Small intestine (tissue), 16 donors: Measurements from ENCODE around the gene MRPS33. TPM values are rescaled to one million over a fixed set of nuclear protein-coding genes. Genes with fewer than 3 reads are reported as not detected.

Experiments used
- DNase-seq, 2 donors: peaks; one replicate each; pipeline versions ENCODE4 v3.0.0 to v3.0.0-alpha.2; 2013
- FAIRE-seq: peaks from 2 replicates; lab custom pipeline; 2012; peaks lifted over from hg19 to GRCh38; lab: Jason Lieb, UNC
- H3K27ac ChIP-seq, 3 donors: one replicate each; pipeline ENCODE4 v1.5.1; 2013; ENCODE audit warnings: low read length in 2 of 3, mild to moderate bottlenecking in 2 of 3, control low read depth in 1 of 3, inconsistent platforms in 1 of 3, low read depth in 1 of 3, moderate library complexity in 1 of 3
- H3K27me3 ChIP-seq, 3 donors: one replicate each; pipeline ENCODE4 v1.6.1; 2013; ENCODE audit warnings: low read length in 3 of 3, inconsistent platforms in 1 of 3; ENCODE audit not compliant: control insufficient read depth in 3 of 3, insufficient read depth in 3 of 3
- H3K36me3 ChIP-seq, 3 donors: one replicate each; pipeline ENCODE4 v1.6.1; 2013; ENCODE audit warnings: low read length in 3 of 3, inconsistent platforms in 1 of 3, low read depth in 1 of 3, mild to moderate bottlenecking in 1 of 3, moderate library complexity in 1 of 3; ENCODE audit not compliant: control insufficient read depth in 3 of 3, insufficient read depth in 2 of 3
- H3K4me1 ChIP-seq, 3 donors: one replicate each; pipeline ENCODE4 v1.6.1; 2013; ENCODE audit warnings: low read length in 2 of 3, inconsistent platforms in 1 of 3, low read depth in 1 of 3, mild to moderate bottlenecking in 1 of 3, moderate library complexity in 1 of 3; ENCODE audit not compliant: control insufficient read depth in 3 of 3, insufficient read depth in 2 of 3
- H3K4me3 ChIP-seq, 3 donors: one replicate each; pipeline ENCODE4 v1.5.1; 2013; ENCODE audit warnings: low read length in 3 of 3, control low read depth in 1 of 3, inconsistent platforms in 1 of 3, low read depth in 1 of 3, mild to moderate bottlenecking in 1 of 3, moderate library complexity in 1 of 3
- H3K9me3 ChIP-seq, 2 donors: one replicate each; pipeline ENCODE4 v1.6.1; 2013; ENCODE audit warnings: low read depth in 1 of 2, low read length in 1 of 2; ENCODE audit not compliant: control insufficient read depth in 2 of 2, insufficient read depth in 1 of 2
- WGBS, 3 donors: extraction: QIAGEN DNeasy Blood & Tissue Kit; methylation state at CpG; one replicate each; pipeline ENCODE4 v1.1.7; 2013; 5-methylcytosine and 5-hydroxymethylcytosine counted together
- long read RNA-seq, 10 donors: transcript quantifications; one replicate each; lab custom pipeline, GENCODE V29; 2026
- polyA plus RNA-seq, 4 donors: library from polyadenylated mRNA; stranded (reverse) in 3 of 4; unstranded in 1 of 4; fragments of 200-250 nt in 3 of 4; fragments of 120-200 nt in 1 of 4; gene quantifications; one replicate each; pipeline versions ENCODE4 v1.2.1 to v1.2.3, GENCODE V29; 2013
- donor health status: healthy with polysubstance abuse.
- donor health status: control.
- donor health status: control.
- donor health status: Bipolar disorder and iron deficiency.
- donor health status: healthy.

MRPS33 gene
- 100 to 1,000 TPM in 2 of 4 donors, 10 to 100 TPM in 2; 82.1 to 119 (median 104) TPM for polyA plus RNA-seq
- long read RNA-seq, donor 1, full-length matches to known transcripts = 106 of 139 reads
- long read RNA-seq, donor 1, partial matches to known transcripts = 33 of 139 reads
- long read RNA-seq, donor 1, other reads (novel, unspliced or antisense) = 0 of 139 reads
- long read RNA-seq, donor 2, full-length matches to known transcripts = 27 of 35 reads
- long read RNA-seq, donor 2, partial matches to known transcripts = 8 of 35 reads
- long read RNA-seq, donor 2, other reads (novel, unspliced or antisense) = 0 of 35 reads
- long read RNA-seq, donor 3, full-length matches to known transcripts = 33 of 45 reads
- long read RNA-seq, donor 3, partial matches to known transcripts = 12 of 45 reads
- long read RNA-seq, donor 3, other reads (novel, unspliced or antisense) = 0 of 45 reads
- long read RNA-seq, donor 4, full-length matches to known transcripts = 2 of 2 reads
- long read RNA-seq, donor 4, partial matches to known transcripts = 0 of 2 reads
- long read RNA-seq, donor 4, other reads (novel, unspliced or antisense) = 0 of 2 reads
- long read RNA-seq, donor 5, full-length matches to known transcripts = 20 of 30 reads
- long read RNA-seq, donor 5, partial matches to known transcripts = 10 of 30 reads
- long read RNA-seq, donor 5, other reads (novel, unspliced or antisense) = 0 of 30 reads
- long read RNA-seq, donor 6, full-length matches to known transcripts = 33 of 43 reads
- long read RNA-seq, donor 6, partial matches to known transcripts = 10 of 43 reads
- long read RNA-seq, donor 6, other reads (novel, unspliced or antisense) = 0 of 43 reads
- long read RNA-seq, donor 7, full-length matches to known transcripts = 58 of 75 reads
- long read RNA-seq, donor 7, partial matches to known transcripts = 17 of 75 reads
- long read RNA-seq, donor 7, other reads (novel, unspliced or antisense) = 0 of 75 reads
- long read RNA-seq, donor 8, full-length matches to known transcripts = 4 of 4 reads
- long read RNA-seq, donor 8, partial matches to known transcripts = 0 of 4 reads
- long read RNA-seq, donor 8, other reads (novel, unspliced or antisense) = 0 of 4 reads
- long read RNA-seq, donor 9, full-length matches to known transcripts = 9 of 9 reads
- long read RNA-seq, donor 9, partial matches to known transcripts = 0 of 9 reads
- long read RNA-seq, donor 9, other reads (novel, unspliced or antisense) = 0 of 9 reads
- long read RNA-seq, donor 10, full-length matches to known transcripts = 45 of 45 reads
- long read RNA-seq, donor 10, partial matches to known transcripts = 0 of 45 reads
- long read RNA-seq, donor 10, other reads (novel, unspliced or antisense) = 0 of 45 reads

- H3K9me3 ChIP-seq = peaks cover 0 to 3% of the 10 kb centered on the region in 2 donors
- peaks cover 0 to 2% (median 2%) of the 10 kb centered on the region in 3 donors for H3K36me3 ChIP-seq
- 0 to 1% (median 0%) methylated on average over 47 of the region's 47 CpGs for WGBS, 3 donors
- H3K4me1 ChIP-seq = peaks cover 2 to 9% (median 4%) of the 10 kb centered on the region in 3 donors
- H3K4me3 ChIP-seq = peak within 1 kb of the TSS; percentile 52 to 86 (median 59)
- peak; percentile 97 to 98 for DNase-seq
- peaks cover 0 to 5% (median 0%) of the 10 kb centered on the region in 3 donors for H3K27me3 ChIP-seq
- H3K27ac ChIP-seq = peak within 1 kb of the TSS; percentile 56 to 97 (median 90)
- FAIRE-seq = no peak
Measured at GRCh38 chr7:141014524-141015395, at the start of gene MRPS33. TSS of gene MRPS33 (minus strand) at chr7:141014952. CDS start at chr7:141010633, 4,319 bp downstream.

GRCh38 chr7:141057788-141058187, 43.0 kb upstream of the MRPS33 start:
- H3K4me3 ChIP-seq = no peak overlapping the region
- peaks cover 0 to 7% (median 2%) of the 10 kb centered on the region in 3 donors for H3K27me3 ChIP-seq
- FAIRE-seq (no peak), DNase-seq (no peak)
- 87 to 90% (median 87%) methylated on average over 3 of the region's 3 CpGs for WGBS, 3 donors
- no peak overlapping the region for H3K27ac ChIP-seq
- peaks cover 0 to 3% of the 10 kb centered on the region in 2 donors for H3K9me3 ChIP-seq
- no peaks in the 10 kb centered on the region for H3K36me3 ChIP-seq
- no peaks in the 10 kb centered on the region for H3K4me1 ChIP-seq

DNA sequence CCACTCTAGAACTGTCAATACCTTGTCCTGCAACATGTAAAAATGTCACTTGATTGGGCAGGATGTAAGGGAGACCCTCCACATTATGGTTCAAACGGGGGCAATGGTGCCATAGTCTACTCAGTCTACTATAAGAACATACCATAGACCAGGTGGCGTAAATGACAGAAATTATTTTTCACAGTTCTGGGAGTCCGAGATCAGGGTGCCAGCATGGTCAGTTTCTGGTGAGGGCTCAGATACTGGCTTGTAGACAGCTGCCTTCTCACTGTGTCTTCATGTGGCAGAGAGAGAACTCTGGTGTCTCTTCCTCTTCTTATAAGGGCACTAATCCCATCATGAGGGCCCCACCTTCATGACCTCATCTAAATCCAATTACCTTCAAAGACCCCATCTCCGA, 40.4 kb upstream of the MRPS33 start:
- no peak for FAIRE-seq

GRCh38 chr7:141053626-141054025, 38.9 kb upstream of the MRPS33 start:
- H3K4me3 ChIP-seq = no peak overlapping the region
- H3K27me3 ChIP-seq = peaks cover 0 to 4% (median 2%) of the 10 kb centered on the region in 3 donors
- no peak for FAIRE-seq
- no peak overlapping the region for H3K27ac ChIP-seq
- DNase-seq = no peak
- no peaks in the 10 kb centered on the region for H3K36me3 ChIP-seq
- H3K9me3 ChIP-seq = peaks cover 0 to 3% of the 10 kb centered on the region in 2 donors
- H3K4me1 ChIP-seq = no peaks in the 10 kb centered on the region
- WGBS, 3 donors = 51 to 71% (median 59%) methylated on average over 9 of the region's 9 CpGs

More for the DNA sequence above, 40.4 kb upstream of the MRPS33 start:
- H3K36me3 ChIP-seq = no peaks in the 10 kb centered on the region
- peaks cover 0 to 8% (median 2%) of the 10 kb centered on the region in 3 donors for H3K27me3 ChIP-seq
- no peaks in the 10 kb centered on the region for H3K4me1 ChIP-seq
- no peak overlapping the region for H3K4me3 ChIP-seq
- no peak overlapping the region for H3K27ac ChIP-seq
- 78 to 89% (median 86%) methylated on average over 4 of the region's 4 CpGs for WGBS, 3 donors
- DNase-seq = no peak
- H3K9me3 ChIP-seq = peaks cover 0 to 3% of the 10 kb centered on the region in 2 donors

- Histone ChIP-seq H3K36me3 (no peaks in the 10 kb centered on the region), H3K27ac (no peak overlapping the region), H3K27me3 (no peaks in the 10 kb centered on the region), H3K4me1 (no peaks in the 10 kb centered on the region), H3K4me3 (no peak overlapping the region), H3K9me3 (no peaks in the 10 kb centered on the region)
- DNase-seq (no peak), FAIRE-seq (no peak)
- WGBS, 3 donors = 76 to 82% (median 78%) methylated on average over 7 of the region's 7 CpGs
Measured at GRCh38 chr7:141045842-141046620, 31.3 kb upstream of the MRPS33 start.

DNA sequence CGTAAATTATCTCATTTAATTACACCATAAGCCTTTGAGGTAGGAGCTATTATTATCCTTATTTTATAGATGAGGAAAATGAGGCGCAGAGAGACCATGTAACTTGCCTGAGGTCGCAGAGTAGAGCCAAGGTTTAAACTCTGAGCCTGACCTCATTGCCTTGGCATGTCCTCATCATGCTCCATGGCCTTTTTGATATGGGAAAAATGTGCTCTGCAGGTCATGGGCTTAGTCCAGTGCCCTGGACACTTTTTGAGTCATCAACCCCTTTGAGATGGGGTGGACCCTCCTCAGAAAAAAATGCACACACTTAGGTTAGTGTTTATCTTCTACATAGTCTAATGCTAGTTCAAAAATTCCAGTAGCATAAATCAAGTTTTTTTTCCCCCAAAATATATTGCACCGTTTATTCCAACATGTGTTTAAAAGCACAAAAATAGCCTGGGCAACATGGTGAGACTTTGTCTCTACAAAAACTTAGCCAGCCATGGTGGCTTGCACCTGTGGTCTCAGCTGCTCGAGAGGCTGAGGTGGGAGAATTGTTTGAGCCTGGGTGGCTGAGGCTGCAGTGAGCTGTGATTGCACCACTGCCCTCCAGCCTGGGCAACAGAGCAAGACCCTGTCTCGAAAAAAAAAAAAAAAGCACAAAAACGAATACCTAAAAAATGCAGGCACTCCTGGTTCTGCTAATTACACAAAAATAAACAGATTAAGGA, 30.5 kb upstream of the MRPS33 start:
- DNase-seq (no peak), FAIRE-seq (no peak)
- Histone ChIP-seq H3K36me3 (no peaks in the 10 kb centered on the region), H3K27me3 (no peaks in the 10 kb centered on the region), H3K4me1 (no peaks in the 10 kb centered on the region), H3K9me3 (no peaks in the 10 kb centered on the region), H3K4me3 (no peak overlapping the region), H3K27ac (no peak overlapping the region)
- WGBS, 3 donors = 38 to 55% (median 43%) methylated on average over 7 of the region's 7 CpGs
